Panc1 (cell line): ENCODE measurements around the gene ANO2.

ENCODE experiments used
- POLR2AphosphoS5 ChIP-seq: IDR thresholded peaks from 2 replicates; pipeline ENCODE4 v1.6.1; 2012; ENCODE audit warnings: mild to moderate bottlenecking, low read depth, low read length, moderate library complexity
- SIN3A ChIP-seq: IDR thresholded peaks from 2 replicates; pipeline ENCODE4 v1.6.1; 2012; ENCODE audit warnings: low read depth, mild to moderate bottlenecking, low read length, moderate library complexity, borderline replicate concordance; ENCODE audit not compliant: insufficient read depth
- TF ChIP-seq, protein P1 (sequence below): fragments of 450-650 bp; IDR thresholded peaks from 2 replicates; pipeline ENCODE4 v1.5.1; 2017; ENCODE audit warnings: mild to moderate bottlenecking

GRCh38 chr12:5870183-5870582 lies 74.9 kb downstream of the ANO2 start:
- TF ChIP-seq, protein P1, sequence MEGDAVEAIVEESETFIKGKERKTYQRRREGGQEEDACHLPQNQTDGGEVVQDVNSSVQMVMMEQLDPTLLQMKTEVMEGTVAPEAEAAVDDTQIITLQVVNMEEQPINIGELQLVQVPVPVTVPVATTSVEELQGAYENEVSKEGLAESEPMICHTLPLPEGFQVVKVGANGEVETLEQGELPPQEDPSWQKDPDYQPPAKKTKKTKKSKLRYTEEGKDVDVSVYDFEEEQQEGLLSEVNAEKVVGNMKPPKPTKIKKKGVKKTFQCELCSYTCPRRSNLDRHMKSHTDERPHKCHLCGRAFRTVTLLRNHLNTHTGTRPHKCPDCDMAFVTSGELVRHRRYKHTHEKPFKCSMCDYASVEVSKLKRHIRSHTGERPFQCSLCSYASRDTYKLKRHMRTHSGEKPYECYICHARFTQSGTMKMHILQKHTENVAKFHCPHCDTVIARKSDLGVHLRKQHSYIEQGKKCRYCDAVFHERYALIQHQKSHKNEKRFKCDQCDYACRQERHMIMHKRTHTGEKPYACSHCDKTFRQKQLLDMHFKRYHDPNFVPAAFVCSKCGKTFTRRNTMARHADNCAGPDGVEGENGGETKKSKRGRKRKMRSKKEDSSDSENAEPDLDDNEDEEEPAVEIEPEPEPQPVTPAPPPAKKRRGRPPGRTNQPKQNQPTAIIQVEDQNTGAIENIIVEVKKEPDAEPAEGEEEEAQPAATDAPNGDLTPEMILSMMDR = no peak
- TF ChIP-seq POLR2AphosphoS5 = no peak
- TF ChIP-seq SIN3A = no peak
